Retinal pigment epithelial cell (primary cell): ENCODE results near the gene TCHHL1.

ENCODE experiments used
- DNase-seq: peaks from one replicate; pipeline ENCODE4 v3.0.0-alpha.2; 2010; ENCODE audit warnings: low read depth
- H3K4me3 ChIP-seq: 2 replicates; pipeline ENCODE4 v1.5.1; 2011; ENCODE audit warnings: mild to moderate bottlenecking, low read length, control low read depth, moderate library complexity
- TF ChIP-seq, protein P1 (sequence below): conservative IDR thresholded peaks from 2 replicates; pipeline ENCODE4 v1.5.1; 2011; ENCODE audit warnings: low read depth, low read length, control low read depth, inconsistent platforms

The TCHHL1 gene

DNA sequence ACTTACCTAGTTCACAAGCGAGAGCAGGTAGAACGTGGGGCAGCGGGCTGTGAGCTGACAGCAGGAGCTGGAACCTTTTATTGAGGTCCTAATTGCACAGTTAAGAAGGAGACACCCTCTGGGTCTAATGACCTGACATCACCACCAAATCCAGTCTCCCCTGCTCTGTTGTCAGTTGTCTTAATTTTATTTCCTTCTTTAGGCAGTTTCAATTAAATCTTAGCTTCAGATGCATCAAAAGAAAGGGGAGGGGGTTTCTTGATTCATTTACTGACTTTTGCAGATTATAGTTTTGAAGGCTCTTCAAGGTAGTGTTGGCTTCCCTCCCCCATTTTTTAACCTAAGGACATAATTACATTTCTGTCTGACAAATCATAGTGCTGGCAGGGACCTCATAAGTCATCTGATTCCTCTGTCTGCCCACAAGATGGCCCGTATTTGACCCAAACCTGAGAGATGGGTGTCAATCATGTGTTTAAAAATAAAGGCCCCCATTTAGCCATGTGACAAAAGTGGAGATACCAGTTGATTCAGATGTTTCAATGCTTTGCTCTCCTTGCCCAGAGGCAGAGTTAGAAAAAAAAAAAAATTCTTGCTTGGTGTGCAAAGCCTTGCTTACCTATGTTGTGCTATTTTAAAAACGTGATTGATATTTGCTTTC lies at the start of gene TCHHL1:
TSS of gene TCHHL1 (minus strand) at position 51 of the 661 bp plus-strand sequence. CDS start 921 bp downstream, outside the sequence.
- TF ChIP-seq, protein P1, sequence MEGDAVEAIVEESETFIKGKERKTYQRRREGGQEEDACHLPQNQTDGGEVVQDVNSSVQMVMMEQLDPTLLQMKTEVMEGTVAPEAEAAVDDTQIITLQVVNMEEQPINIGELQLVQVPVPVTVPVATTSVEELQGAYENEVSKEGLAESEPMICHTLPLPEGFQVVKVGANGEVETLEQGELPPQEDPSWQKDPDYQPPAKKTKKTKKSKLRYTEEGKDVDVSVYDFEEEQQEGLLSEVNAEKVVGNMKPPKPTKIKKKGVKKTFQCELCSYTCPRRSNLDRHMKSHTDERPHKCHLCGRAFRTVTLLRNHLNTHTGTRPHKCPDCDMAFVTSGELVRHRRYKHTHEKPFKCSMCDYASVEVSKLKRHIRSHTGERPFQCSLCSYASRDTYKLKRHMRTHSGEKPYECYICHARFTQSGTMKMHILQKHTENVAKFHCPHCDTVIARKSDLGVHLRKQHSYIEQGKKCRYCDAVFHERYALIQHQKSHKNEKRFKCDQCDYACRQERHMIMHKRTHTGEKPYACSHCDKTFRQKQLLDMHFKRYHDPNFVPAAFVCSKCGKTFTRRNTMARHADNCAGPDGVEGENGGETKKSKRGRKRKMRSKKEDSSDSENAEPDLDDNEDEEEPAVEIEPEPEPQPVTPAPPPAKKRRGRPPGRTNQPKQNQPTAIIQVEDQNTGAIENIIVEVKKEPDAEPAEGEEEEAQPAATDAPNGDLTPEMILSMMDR: no peak
- H3K4me3 ChIP-seq: no peak within 1 kb of the TSS
- DNase-seq: no peak

GRCh38 chr1:152137215-152137614 lies 48.4 kb upstream of the TCHHL1 start:
- DNase-seq: no peak
- TF ChIP-seq, protein P1: no peak
- H3K4me3 ChIP-seq: no peak overlapping the region

- DNase-seq: no peak
- TF ChIP-seq, protein P1: no peak
- no peak overlapping the region for H3K4me3 ChIP-seq
These were observed 41.3 kb upstream of the TCHHL1 start for GRCh38 chr1:152130186-152130585.

DNA sequence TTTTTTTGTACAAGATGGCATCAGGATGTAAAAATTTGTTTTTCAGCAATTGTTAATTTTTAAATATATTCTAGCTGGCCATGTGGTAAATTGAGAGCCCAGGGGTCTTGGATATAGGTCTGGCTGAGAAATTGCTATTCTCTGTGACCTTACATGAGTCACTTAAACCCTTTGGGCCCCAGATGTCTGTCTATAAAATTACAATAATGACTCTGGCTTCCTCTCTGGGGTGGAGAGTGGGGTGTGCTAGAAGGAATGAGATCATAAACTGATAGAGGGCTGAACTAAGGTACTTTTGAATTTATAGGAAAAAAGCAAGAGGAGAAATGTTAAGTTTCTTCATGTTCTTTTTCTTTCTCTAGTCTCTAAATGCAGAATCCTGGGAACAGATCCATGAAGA lies 38.8 kb upstream of the TCHHL1 start:
- TF ChIP-seq, protein P1: no peak
- no peak for DNase-seq
- H3K4me3 ChIP-seq: no peak overlapping the region

- DNase-seq: no peak
- TF ChIP-seq, protein P1: no peak
- H3K4me3 ChIP-seq: no peak overlapping the region
These were observed 37.1 kb upstream of the TCHHL1 start for GRCh38 chr1:152125834-152126443.

GRCh38 chr1:152118915-152119314 lies 30.1 kb upstream of the TCHHL1 start:
- DNase-seq: no peak
- TF ChIP-seq, protein P1: no peak
- no peak overlapping the region for H3K4me3 ChIP-seq

- H3K4me3 ChIP-seq: no peak within 1 kb of the TSS
- DNase-seq: no peak
- TF ChIP-seq, protein P1: no peak
These were observed 26.5 kb upstream of the TCHHL1 start, which contains the start of gene TCHH for GRCh38 chr1:152115344-152115743. TSS of gene TCHH (minus strand) at chr1:152115444. CDS start at chr1:152114080, 1,364 bp downstream.
